Measurements from ENCODE around the gene C3.

Gene C3

GRCh38 chr19:6732803-6733337 is 12.4 kb upstream of the C3 start:
- TF ChIP-seq CTCF (conservative IDR thresholded peaks at IDR 0.05; ENCODE audit: low read length): no peak
- no peak overlapping the region for H3K4me3 ChIP-seq (ENCODE audit: low read length)
- DNase-seq (ENCODE audit: low read depth): no peak

- DNase-seq (ENCODE audit: low read depth): no peak
- H3K4me3 ChIP-seq (ENCODE audit: low read length): no peak overlapping the region
- TF ChIP-seq CTCF (conservative IDR thresholded peaks at IDR 0.05; ENCODE audit: low read length): no peak
Measured at GRCh38 chr19:6731822-6732221, 11.4 kb upstream of the C3 start.

GRCh38 chr19:6730941-6731670 is 10.7 kb upstream of the C3 start:
- TF ChIP-seq CTCF (conservative IDR thresholded peaks at IDR 0.05; ENCODE audit: low read length): no peak
- DNase-seq (ENCODE audit: low read depth): no peak

GRCh38 chr19:6730153-6730804 is 9.8 kb upstream of the C3 start:
- no peak for DNase-seq (ENCODE audit: low read depth)
- no peak for TF ChIP-seq CTCF (conservative IDR thresholded peaks at IDR 0.05; ENCODE audit: low read length)
- no peak overlapping the region for H3K4me3 ChIP-seq (ENCODE audit: low read length)

More at GRCh38 chr19:6730941-6731670, 10.7 kb upstream of the C3 start:
- H3K4me3 ChIP-seq (ENCODE audit: low read length): no peak overlapping the region

- no peak overlapping the region for H3K4me3 ChIP-seq (ENCODE audit: low read length)
- no peak for TF ChIP-seq CTCF (conservative IDR thresholded peaks at IDR 0.05; ENCODE audit: low read length)
- DNase-seq (ENCODE audit: low read depth): no peak
Measured at GRCh38 chr19:6729573-6730152, 9.2 kb upstream of the C3 start.

GRCh38 chr19:6728346-6728745 is 7.9 kb upstream of the C3 start:
- DNase-seq (ENCODE audit: low read depth): no peak
- no peak for TF ChIP-seq CTCF (conservative IDR thresholded peaks at IDR 0.05; ENCODE audit: low read length)
- no peak overlapping the region for H3K4me3 ChIP-seq (ENCODE audit: low read length)
